Memory B cell (primary cell): ENCODE results near the gene TOPAZ1.
"Not testable (repeated sequence)": the region's sequence is repeated elsewhere in the genome, so short reads cannot be mapped to it uniquely, and the experiment has no call there.

Experiments used
- ATAC-seq: fragments of 150-1000 bp; cut with Tn5 transposase; 2 replicates; pipeline ENCODE4 v1.10.0; 2021; ENCODE audit warnings: low read depth, mild to moderate bottlenecking, moderate library complexity
- DNase-seq, 2 donors: peaks; one replicate each; pipeline ENCODE4 v3.0.0; 2022; ENCODE audit warnings: low spot score in 2 of 2
- H3K27ac Mint-ChIP-seq: one replicate; pipeline ENCODE4 v1.8.0; 2022; ENCODE audit warnings: mild to moderate bottlenecking, moderate library complexity, mixed read lengths
- H3K27me3 Mint-ChIP-seq: one replicate; pipeline ENCODE4 v1.8.0; 2022; ENCODE audit warnings: mixed read lengths
- H3K36me3 Mint-ChIP-seq: one replicate; pipeline ENCODE4 v1.8.0; 2022; ENCODE audit warnings: mild to moderate bottlenecking, mixed read lengths
- H3K4me1 Mint-ChIP-seq: one replicate; pipeline ENCODE4 v1.8.0; 2022; ENCODE audit warnings: mixed read lengths
- H3K4me3 Mint-ChIP-seq: one replicate; pipeline ENCODE4 v1.8.0; 2022; ENCODE audit warnings: mild to moderate bottlenecking, moderate library complexity, mixed read lengths
- H3K9me3 Mint-ChIP-seq: one replicate; pipeline ENCODE4 v1.8.0; 2022; ENCODE audit warnings: mixed read lengths

Gene TOPAZ1

DNA sequence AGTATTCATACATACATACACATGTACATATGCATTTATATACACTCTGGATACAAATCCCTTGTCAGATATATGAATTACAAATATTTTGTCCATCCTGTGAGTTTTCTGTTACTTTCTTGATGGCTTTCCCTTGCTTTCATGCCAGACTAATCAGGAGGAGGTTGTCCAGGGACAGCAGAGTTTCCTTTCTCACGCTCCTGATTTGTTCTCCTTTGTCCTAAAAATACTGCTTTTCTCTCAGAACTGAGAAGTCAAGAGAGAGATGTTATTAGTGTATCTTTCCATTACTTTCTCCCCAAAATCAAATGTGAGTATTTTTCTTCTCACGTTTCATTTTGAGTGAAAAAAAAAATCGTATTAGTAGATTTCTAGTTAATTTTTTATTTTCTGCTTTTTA is 84.8 kb downstream of the TOPAZ1 start:
- Mint-ChIP-seq H3K27me3 (no peaks in the 10 kb centered on the region), H3K27ac (no peak overlapping the region), H3K4me3 (no peak overlapping the region), H3K4me1 (no peaks in the 10 kb centered on the region), H3K36me3 (no peaks in the 10 kb centered on the region), H3K9me3 (no peaks in the 10 kb centered on the region)
- DNase-seq (no peak), ATAC-seq (no peak)

DNA sequence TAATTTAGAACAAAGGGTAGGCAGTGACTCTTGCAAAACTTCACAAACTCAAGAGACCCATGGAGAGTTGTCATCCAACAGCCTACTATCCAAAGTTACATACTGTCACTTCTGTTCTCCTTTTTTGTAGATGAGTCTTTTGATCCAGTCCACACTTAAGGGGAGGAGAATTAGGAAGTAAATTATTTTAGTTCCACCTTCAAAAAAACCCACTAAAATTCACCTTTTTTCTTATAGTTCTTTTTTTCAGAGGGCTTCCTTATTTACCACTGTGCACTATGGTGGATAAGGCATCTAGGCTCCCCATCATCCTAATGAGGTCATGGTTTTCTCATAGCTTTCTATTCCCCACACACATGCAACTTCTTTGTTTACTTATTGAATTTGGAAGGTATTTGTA is 88.3 kb downstream of the TOPAZ1 start:
- Mint-ChIP-seq H3K27me3 (peaks cover 8% of the 10 kb centered on the region), H3K9me3 (no peaks in the 10 kb centered on the region), H3K27ac (no peak overlapping the region), H3K4me3 (no peak overlapping the region), H3K4me1 (no peaks in the 10 kb centered on the region), H3K36me3 (no peaks in the 10 kb centered on the region)
- no peak for ATAC-seq
- no peak for DNase-seq

DNA sequence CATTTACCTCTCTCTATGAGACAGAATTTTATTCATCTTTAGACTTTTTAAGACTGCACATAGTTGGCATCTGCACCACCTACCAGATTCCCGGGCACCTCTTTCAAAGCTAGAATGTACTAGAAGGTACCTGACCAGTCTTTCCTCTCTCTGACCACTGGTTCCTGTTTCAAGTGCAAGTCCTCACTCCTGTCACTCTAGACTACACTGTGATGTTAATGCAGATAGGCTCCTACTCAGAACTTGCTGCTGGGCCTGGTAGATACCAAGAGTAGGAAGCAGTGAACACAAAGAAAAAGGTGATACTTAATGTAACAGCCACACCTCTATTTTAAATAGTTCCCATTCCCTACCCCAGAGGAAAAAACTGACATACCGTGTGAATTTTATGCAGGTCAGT is 88.8 kb downstream of the TOPAZ1 start:
- ATAC-seq, result no peak
- H3K4me1 Mint-ChIP-seq, result no peaks in the 10 kb centered on the region
- H3K27ac Mint-ChIP-seq, result no peak overlapping the region
- no peak overlapping the region for H3K4me3 Mint-ChIP-seq
- H3K27me3 Mint-ChIP-seq, result peaks cover 8% of the 10 kb centered on the region
- H3K9me3 Mint-ChIP-seq, result no peaks in the 10 kb centered on the region
- no peaks in the 10 kb centered on the region for H3K36me3 Mint-ChIP-seq
- no peak for DNase-seq

DNA sequence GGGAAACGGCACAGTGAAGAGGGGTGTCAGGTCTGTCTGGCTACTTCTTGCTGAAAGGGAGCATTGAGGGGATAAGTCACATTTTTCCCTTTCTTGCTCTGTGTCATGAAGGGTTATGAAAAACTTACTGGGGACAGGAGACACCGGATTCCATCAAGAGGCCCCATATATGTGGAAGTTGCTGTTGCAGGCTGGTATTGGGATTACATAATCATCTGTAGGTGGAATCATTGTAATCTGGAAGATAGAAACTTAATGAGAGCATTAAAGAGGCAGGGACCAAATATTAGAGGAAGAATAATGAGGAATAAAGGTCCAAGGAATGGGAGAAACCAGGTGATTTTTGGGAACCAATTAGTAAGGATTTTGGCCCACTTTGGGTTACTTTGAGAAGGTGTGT is 92.6 kb downstream of the TOPAZ1 start:
- H3K4me3 Mint-ChIP-seq, result no peak overlapping the region
- H3K27ac Mint-ChIP-seq, result no peak overlapping the region
- no peaks in the 10 kb centered on the region for H3K36me3 Mint-ChIP-seq
- DNase-seq, result no peak
- peaks cover 8% of the 10 kb centered on the region for H3K27me3 Mint-ChIP-seq
- no peak for ATAC-seq
- peaks cover 5% of the 10 kb centered on the region for H3K4me1 Mint-ChIP-seq
- H3K9me3 Mint-ChIP-seq, result no peaks in the 10 kb centered on the region

DNA sequence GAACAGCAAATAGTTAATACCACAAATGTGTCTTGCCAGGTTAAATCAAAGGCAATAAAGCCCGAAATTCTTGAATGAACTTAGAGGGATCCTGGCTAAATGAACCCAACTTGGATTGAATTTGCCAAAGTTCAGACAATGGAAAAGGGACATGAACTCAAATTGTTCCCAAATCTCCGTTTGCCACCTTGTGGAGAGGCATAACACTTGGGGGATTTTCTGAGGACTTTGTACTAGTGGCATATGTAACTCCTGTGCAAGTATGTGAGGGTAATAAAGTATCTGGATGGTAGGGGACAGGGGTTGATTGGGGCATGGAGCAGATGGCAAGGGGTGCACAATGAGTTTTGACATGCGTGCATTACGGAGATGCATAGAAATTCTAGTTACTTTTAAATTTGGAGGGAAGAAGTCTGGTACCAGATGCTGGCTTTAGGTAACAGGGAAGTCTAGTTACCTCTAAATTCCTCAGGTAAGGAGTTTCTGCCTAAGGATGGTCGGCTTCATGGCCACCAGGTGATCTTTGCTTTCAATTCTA is 95.6 kb downstream of the TOPAZ1 start:
- ATAC-seq, result no peak
- Mint-ChIP-seq H3K36me3 (peaks cover 2% of the 10 kb centered on the region), H3K27ac (peak overlapping the region; percentile 97), H3K4me1 (peaks cover 14% of the 10 kb centered on the region), H3K4me3 (peak overlapping the region; percentile 98), H3K27me3 (peaks cover 8% of the 10 kb centered on the region), H3K9me3 (no peaks in the 10 kb centered on the region)
- DNase-seq, result no peak

DNA sequence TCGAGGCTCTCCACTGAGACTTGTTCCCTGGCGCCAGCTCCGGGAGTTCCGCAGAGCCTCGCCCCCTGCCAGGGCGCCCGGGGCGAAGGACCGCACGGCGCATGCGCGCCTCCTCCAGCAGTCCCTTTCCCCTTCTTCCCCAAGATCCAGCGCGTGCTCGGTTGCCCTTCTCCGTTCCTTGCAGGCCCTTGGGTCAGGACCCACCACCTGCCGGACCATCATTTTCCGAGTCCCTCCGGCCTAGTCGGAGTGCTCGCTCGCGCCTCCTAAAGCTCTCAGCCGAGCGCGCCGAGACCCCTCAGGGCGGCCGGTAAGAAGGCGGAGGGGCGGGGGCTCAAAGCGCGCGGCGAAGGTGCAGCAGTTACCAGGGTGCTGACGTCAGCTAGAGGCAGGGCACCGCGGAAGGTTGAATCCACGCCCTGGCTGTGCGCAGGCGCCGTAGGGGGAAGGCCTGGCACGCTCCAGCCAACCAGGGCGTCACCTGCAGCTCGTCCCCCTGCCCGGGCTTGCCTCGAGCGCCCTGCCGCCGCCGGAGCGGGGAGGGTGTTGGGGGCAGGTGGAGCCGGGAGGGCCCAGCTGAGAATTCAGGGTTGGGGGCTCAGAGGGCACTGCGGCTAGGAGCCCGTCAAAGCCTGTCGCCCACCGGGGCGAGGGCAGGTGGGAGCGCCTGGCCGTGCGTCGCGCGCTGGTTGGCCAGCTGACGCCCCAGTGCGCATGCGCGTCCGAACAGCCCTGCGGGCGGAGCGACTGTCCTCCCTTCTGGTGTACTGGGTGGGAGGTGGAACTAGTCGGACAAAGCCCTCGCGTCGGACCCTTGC is 96.5 kb downstream of the TOPAZ1 start, which contains the start of gene TCAIM:
TCAIM (plus strand) TSS at position 757 of the 818 bp plus-strand sequence. CDS start 16,017 bp downstream, outside the sequence.
- H3K9me3 Mint-ChIP-seq, result no peaks in the 10 kb centered on the region
- peak; percentile 99 for DNase-seq
- peaks cover 7% of the 10 kb centered on the region for H3K27me3 Mint-ChIP-seq
- ATAC-seq, result peak; percentile 92
- H3K4me1 Mint-ChIP-seq, result peaks cover 14% of the 10 kb centered on the region
- peak within 1 kb of the TSS; percentile 97 for H3K27ac Mint-ChIP-seq
- H3K4me3 Mint-ChIP-seq, result peak within 1 kb of the TSS; percentile 98
- H3K36me3 Mint-ChIP-seq, result peaks cover 2% of the 10 kb centered on the region

DNA sequence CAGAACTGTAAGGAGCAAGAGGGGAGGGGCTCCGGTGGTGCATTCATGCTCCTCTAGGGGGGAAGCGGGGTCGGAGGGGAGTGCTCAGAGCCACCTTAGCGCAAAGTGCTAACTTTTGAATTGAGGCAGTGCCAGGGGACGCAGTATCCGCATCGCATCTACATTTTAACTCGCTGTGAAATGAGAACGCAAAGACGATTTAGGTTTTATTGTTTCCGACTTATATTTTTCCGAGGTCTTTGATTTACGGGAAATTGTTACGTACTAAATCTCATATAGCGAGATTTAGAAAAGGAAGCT is 97.1 kb downstream of the TOPAZ1 start:
- Mint-ChIP-seq H3K27me3 (peaks cover 2% of the 10 kb centered on the region), H3K27ac (peak overlapping the region; percentile 97), H3K4me3 (peak overlapping the region; percentile 98), H3K4me1 (peaks cover 14% of the 10 kb centered on the region), H3K9me3 (no peaks in the 10 kb centered on the region), H3K36me3 (peaks cover 2% of the 10 kb centered on the region)
- peak; percentile 36 for ATAC-seq
- DNase-seq, result no peak

DNA sequence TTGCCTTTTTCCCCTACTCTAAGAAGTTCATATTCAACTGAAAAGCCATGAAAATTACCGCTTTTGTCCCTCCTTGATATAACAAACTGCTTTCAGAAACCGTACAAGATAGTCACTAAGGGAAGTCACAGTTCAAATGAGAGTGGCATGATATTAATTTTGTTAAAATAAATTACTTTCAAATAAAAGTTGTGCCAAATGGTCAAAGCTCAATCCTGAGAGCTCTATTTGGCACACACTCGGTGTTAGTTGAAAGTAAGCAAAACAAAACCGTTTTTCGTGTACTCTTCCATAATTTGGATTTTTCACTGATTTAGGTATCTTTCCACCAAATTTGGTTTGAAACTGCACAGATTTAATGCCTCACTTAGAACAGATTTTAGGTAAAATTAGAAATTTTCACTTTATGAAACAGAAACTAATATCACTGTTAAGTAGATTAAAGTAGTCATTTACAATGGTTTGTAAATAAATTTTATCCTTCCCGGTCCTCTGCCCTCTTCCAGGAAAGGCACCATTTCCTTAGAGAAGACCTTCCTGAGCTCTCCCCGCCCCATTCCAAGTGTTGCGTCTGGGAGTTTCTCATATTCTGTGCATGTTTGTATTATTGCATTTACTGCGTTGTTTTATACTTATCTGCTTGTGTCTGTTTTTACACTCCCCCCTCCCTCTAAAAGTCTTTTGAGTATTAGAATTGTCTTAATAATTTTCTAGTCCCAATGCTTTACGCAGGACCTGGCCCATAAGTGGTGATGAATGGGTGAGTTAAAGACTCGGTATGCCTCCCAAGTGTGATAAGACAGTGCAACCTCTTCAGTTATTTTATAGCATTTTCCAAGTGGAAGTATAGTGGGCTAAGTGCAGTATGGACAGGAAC is 97.7 kb downstream of the TOPAZ1 start:
- ATAC-seq (no peak), DNase-seq (no peak)
- peaks cover under 1% of the 10 kb centered on the region for H3K27me3 Mint-ChIP-seq
- peaks cover 14% of the 10 kb centered on the region for H3K4me1 Mint-ChIP-seq
- peak overlapping the region; percentile 97 for H3K27ac Mint-ChIP-seq
- no peaks in the 10 kb centered on the region for H3K9me3 Mint-ChIP-seq
- peak overlapping the region; percentile 98 for H3K4me3 Mint-ChIP-seq
- peaks cover 2% of the 10 kb centered on the region for H3K36me3 Mint-ChIP-seq

DNA sequence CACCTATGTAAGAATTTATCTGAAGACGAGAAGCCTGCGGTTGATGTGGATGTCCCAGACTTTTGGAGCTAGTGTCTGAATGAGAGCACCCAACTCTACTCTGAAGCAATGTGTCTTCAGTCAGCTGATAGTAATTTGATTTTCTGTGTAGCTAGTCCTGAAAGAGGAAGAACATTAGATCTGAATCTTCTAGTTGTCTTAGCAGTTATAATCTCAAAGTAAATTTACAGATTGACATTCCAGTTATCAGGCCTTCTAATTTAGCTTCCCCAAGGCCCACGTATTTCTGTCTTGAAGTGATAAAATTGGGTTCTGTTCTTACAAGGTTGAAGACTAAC is 98.3 kb downstream of the TOPAZ1 start:
- H3K9me3 Mint-ChIP-seq, result no peaks in the 10 kb centered on the region
- H3K36me3 Mint-ChIP-seq, result peaks cover 2% of the 10 kb centered on the region
- peak overlapping the region; percentile 70 for H3K4me3 Mint-ChIP-seq
- peak overlapping the region; percentile 97 for H3K27ac Mint-ChIP-seq
- ATAC-seq (no peak), DNase-seq (no peak)
- no peaks in the 10 kb centered on the region for H3K27me3 Mint-ChIP-seq
- H3K4me1 Mint-ChIP-seq, result peaks cover 14% of the 10 kb centered on the region

DNA sequence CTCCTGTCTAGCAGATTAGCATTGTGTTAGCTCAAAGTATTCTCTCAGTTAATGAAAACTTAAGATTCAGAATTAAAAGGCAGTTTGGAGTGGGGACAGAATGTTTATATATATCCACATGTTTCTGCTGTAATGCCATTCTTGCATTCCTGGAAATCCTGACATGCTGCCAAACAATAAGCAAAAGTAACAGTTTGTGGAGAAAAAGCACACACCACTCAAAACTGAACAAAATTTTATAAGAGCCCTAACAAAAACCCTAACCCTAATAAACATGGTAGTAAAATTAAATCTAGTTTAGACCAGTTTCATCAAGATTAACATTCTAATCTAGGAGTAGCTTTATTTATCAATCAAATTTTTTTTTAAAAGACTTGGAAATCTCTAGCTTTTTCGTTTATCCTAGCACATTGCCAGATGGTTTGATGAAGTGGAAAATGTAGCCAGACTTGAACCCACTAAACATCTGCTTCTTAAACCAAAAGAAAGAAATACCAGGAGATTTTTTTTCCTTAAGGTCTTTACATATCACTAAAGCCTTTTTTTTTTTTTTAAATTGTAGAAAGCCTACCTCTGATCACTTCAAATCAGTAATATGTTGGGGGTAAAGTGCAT is 100.6 kb downstream of the TOPAZ1 start:
- Mint-ChIP-seq H3K27me3 (no peaks in the 10 kb centered on the region), H3K4me3 (no peak overlapping the region), H3K4me1 (peaks cover 13% of the 10 kb centered on the region), H3K27ac (no peak overlapping the region), H3K9me3 (no peaks in the 10 kb centered on the region), H3K36me3 (peaks cover 2% of the 10 kb centered on the region)
- DNase-seq, result no peak
- ATAC-seq, result no peak

DNA sequence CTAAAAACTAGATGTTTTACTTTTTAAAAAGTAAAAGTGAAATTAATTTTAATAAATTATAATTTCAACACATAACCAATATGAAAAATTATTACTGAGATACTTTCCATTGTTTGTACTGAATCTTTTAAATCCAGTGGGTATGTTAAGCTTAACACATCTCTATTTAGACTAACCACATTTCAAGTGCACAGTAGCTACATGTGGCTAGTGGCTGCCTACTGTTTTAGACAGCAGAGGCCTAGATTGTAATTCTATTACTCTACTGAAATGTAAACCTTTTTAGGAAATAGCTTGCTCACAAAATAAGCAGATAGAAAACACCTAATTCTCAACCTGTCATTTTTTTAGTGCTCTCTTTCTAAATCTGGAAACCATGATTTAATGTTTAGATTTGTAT is 101.7 kb downstream of the TOPAZ1 start:
- Mint-ChIP-seq H3K27ac (no peak overlapping the region), H3K4me1 (peaks cover 9% of the 10 kb centered on the region), H3K9me3 (no peaks in the 10 kb centered on the region), H3K4me3 (no peak overlapping the region), H3K36me3 (peaks cover 2% of the 10 kb centered on the region), H3K27me3 (no peaks in the 10 kb centered on the region)
- DNase-seq (no peak), ATAC-seq (no peak)

DNA sequence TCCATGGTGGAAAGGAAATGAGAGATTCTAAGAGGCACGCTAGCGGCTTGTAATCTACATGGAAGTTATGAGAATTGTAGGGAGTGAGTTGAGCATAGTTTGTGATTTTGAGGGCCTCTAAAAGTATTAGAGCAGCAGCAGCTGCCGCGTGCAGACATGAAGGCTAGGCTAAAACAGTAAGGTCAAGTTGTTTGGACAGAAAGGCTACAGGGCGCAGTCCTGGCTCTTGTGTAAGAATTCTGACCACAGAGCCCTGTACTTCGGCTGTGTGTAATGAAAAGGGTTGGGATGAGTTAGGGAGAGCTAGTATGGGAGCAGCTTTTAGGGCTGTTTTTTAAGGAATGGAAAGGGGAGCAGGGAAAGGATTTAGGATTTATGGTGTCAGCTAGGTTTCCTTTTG is 104.9 kb downstream of the TOPAZ1 start:
- not testable (repeated sequence) for H3K36me3 Mint-ChIP-seq, DNase-seq, ATAC-seq, H3K9me3 Mint-ChIP-seq, H3K27ac Mint-ChIP-seq, H3K4me1 Mint-ChIP-seq, H3K4me3 Mint-ChIP-seq, H3K27me3 Mint-ChIP-seq

DNA sequence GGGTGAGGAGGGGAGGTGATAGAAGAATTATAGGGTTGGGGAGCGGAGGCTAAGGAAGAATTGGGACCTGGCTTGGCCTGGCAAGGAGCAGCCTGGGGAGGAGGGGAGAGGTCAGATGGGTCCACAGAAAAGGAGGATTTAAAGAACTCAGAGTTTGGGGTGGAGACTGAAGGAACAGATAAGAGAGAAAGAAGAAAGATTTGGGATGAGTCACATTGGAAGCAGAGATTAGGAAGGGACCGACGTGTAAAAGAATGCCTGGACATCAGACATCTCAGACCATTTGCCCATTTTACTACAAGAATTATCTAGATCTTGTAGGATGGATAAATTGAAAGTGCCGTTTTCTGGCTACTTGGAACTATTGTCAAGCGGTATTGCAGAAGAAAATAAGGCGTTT is 107.3 kb downstream of the TOPAZ1 start:
- no peak for ATAC-seq
- H3K9me3 Mint-ChIP-seq, result no peaks in the 10 kb centered on the region
- peak overlapping the region; percentile 49 for H3K27ac Mint-ChIP-seq
- H3K4me1 Mint-ChIP-seq, result no peaks in the 10 kb centered on the region
- H3K4me3 Mint-ChIP-seq, result no peak overlapping the region
- peaks cover 5% of the 10 kb centered on the region for H3K36me3 Mint-ChIP-seq
- H3K27me3 Mint-ChIP-seq, result no peaks in the 10 kb centered on the region
- no peak for DNase-seq

DNA sequence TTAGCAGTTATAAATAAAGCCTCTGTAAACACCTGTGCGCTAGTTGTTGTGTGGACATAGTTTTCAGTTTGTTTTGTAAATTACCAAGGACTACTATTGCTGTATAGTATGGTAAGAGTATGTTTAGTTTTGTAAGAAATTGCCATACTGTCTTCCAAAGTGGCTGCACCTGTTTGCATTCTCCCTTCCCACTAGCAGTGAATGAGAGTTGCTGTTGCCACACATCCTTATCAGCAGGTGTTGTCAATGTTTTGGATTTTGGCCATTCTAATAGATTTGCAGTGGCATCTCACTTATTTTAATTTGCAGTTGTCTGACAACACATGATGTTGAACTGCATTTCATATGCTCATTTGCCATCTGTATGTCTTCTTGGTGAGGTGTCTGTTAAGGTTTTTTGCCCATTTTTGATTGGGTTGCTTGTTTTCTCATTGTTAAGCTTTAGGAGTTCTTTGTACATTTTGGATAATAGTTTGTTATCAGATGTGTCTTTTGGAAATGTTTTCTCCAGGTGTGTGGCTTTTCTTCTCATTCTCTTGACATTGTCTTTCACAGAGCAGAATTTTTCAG is 111.8 kb downstream of the TOPAZ1 start:
- ATAC-seq (no peak), DNase-seq (no peak)
- Mint-ChIP-seq H3K36me3 (peaks cover 17% of the 10 kb centered on the region), H3K4me1 (peaks cover 3% of the 10 kb centered on the region), H3K9me3 (no peaks in the 10 kb centered on the region), H3K27ac (no peak overlapping the region), H3K27me3 (no peaks in the 10 kb centered on the region), H3K4me3 (no peak overlapping the region)
